HepG2 (cell line): Measurements from ENCODE around the gene AKNA.

ENCODE experiments used
- CEBPB ChIP-seq: IDR thresholded peaks from 2 replicates; pipeline ENCODE4 v1.6.1; 2011; ENCODE audit warnings: low read depth, low read length, improper control_type of control experiment, borderline replicate concordance
- CSRNP2 ChIP-seq: sonication (generic); formaldehyde crosslinking; conservative IDR thresholded peaks from 2 replicates; pipeline ENCODE4 v1.8.0; 2022; ENCODE audit warnings: low read depth, missing genetic modification reagents
- CTCF ChIP-seq: sonication (generic); formaldehyde crosslinking; IDR thresholded peaks from 2 replicates; pipeline ENCODE4 v1.5.0; 2020; ENCODE audit warnings: mild to moderate bottlenecking, missing genetic modification reagents, moderate library complexity
- ELF4 ChIP-seq: sonication (generic); formaldehyde crosslinking; IDR thresholded peaks from 2 replicates; pipeline ENCODE4 v1.5.0; 2020; ENCODE audit warnings: missing genetic modification reagents, mild to moderate bottlenecking, moderate library complexity, borderline replicate concordance
- EP300 ChIP-seq, 3 experiments: sonication (generic) in 1 of 3; formaldehyde crosslinking in 1 of 3; IDR thresholded peaks; 2 replicates each; pipeline versions ENCODE4 v1.5.1 to v1.6.1; 2011 to 2020; ENCODE audit warnings: low read depth in 2 of 3, low read length in 2 of 3, borderline replicate concordance in 1 of 3, improper control_type of control experiment in 1 of 3, mild to moderate bottlenecking in 1 of 3, missing genetic modification reagents in 1 of 3, moderate library complexity in 1 of 3
- GABPA ChIP-seq, 2 experiments: IDR thresholded peaks; 2 replicates each; pipeline ENCODE4 v1.6.1; 2011 to 2016; ENCODE audit warnings: low read depth in 2 of 2, low read length in 1 of 2, missing biosample characterization in 1 of 2, missing genetic modification characterization in 1 of 2
- HIVEP1 ChIP-seq: sonication (generic); formaldehyde crosslinking; IDR thresholded peaks from 2 replicates; pipeline ENCODE4 v1.4.0; 2020; ENCODE audit warnings: mild to moderate bottlenecking, missing genetic modification reagents
- MAZ ChIP-seq, 2 experiments: sonication (generic) in 1 of 2; formaldehyde crosslinking in 1 of 2; IDR thresholded peaks; 2 replicates each; pipeline versions ENCODE4 v1.5.0 to v1.6.1; 2012 to 2020; ENCODE audit warnings: low read depth in 2 of 2, mild to moderate bottlenecking in 2 of 2, borderline replicate concordance in 1 of 2, improper control_type of control experiment in 1 of 2, low read length in 1 of 2, missing genetic modification reagents in 1 of 2, moderate library complexity in 1 of 2
- NCOR1 ChIP-seq: fragments of 200-600 bp; sonication (generic); IDR thresholded peaks from 2 replicates; pipeline ENCODE4 v1.7.0; 2017; ENCODE audit warnings: antibody characterized with exemption, low read length, borderline replicate concordance
- SNAI1 ChIP-seq: sonication (generic); formaldehyde crosslinking; IDR thresholded peaks from 2 replicates; pipeline ENCODE4 v1.5.0; 2020; ENCODE audit warnings: mild to moderate bottlenecking, missing genetic modification reagents, borderline replicate concordance
- ZFP90 ChIP-seq: sonication (generic); formaldehyde crosslinking; IDR thresholded peaks from 2 replicates; pipeline ENCODE4 v1.8.0; 2022; ENCODE audit warnings: missing genetic modification reagents, mild to moderate bottlenecking, inconsistent platforms, borderline replicate concordance
- ZNF530 ChIP-seq: sonication (generic); formaldehyde crosslinking; IDR thresholded peaks from 2 replicates; pipeline ENCODE4 v1.5.0; 2020; ENCODE audit warnings: low read depth, mild to moderate bottlenecking, missing genetic modification reagents

GRCh38 chr9:114335745-114336144 lies 52.0 kb downstream of the AKNA start:
- TF ChIP-seq ZNF530 (CRISPR knock-in tag) (no peak), GABPA (IDR thresholded peaks at IDR 0.05; ENCODE audit: low read depth, low read length) (no peak), GABPA (CRISPR knock-in tag; IDR thresholded peaks at IDR 0.05; ENCODE audit: low read depth) (no peak), SNAI1 (no peak), CTCF (CRISPR knock-in tag) (no peak), HIVEP1 (CRISPR knock-in tag) (no peak), MAZ (IDR thresholded peaks at IDR 0.05; ENCODE audit: borderline replicate concordance, low read depth, low read length) (no peak), MAZ (CRISPR knock-in tag; IDR thresholded peaks at IDR 0.05; ENCODE audit: low read depth) (no peak), CSRNP2 (CRISPR knock-in tag) (no peak), NCOR1 (no peak), ELF4 (CRISPR knock-in tag) (no peak), EP300 (IDR thresholded peaks at IDR 0.05; ENCODE audit: low read depth in 2 of 2, low read length in 2 of 2) (no peak), EP300 (CRISPR knock-in tag; IDR thresholded peaks at IDR 0.05; ENCODE audit: borderline replicate concordance) (no peak), ZFP90 (CRISPR knock-in tag) (no peak), CEBPB (no peak)
